CD4-positive, alpha-beta T cell treated with Interleukin-1 beta for 1 hour (primary cell): ENCODE data around the gene LIN9.
"Not testable (repeated sequence)": the region's sequence is repeated elsewhere in the genome, so short reads cannot be mapped to it uniquely, and the experiment has no call there.

ENCODE experiments used
- DNase-seq, 2 donors: peaks; one replicate each; pipeline ENCODE4 v3.0.0-alpha.2; 2020 to 2022

LIN9 gene

DNA sequence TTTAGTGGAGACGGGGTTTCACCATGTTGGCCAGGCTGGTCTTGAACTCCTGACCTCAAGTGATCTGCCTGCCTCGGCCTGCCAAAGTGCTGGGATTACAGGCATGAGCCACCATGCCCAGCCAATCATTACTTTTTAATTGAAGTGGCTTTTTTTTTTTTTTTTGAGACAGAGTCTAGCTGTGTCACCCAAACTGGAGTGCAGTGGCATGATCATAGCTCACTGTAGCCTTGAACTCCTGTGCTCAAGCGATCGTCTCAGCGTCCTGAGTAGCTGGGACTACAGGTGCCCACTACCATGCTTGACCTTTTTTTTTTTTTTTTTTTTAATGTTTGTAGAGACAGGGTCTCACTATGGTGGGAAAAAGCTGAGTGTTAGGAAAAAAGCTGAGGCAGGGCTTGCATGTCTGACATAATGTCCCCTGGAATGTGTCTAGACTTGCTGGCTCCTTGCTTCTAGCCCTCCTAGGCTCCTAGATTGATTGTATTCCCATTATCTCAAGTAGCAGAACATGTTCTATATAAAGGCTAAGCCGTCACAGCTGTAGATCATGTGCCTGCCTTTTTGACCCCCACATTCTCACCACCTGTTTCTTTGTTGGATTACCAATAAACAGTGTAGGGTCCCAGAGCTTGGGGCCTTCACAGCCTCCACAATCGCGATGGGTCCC, 36.6 kb downstream of the LIN9 start:
- not testable (repeated sequence) for DNase-seq

- DNase-seq: no peak
These were observed 40.4 kb downstream of the LIN9 start for GRCh38 chr1:226268421-226269124.

DNA sequence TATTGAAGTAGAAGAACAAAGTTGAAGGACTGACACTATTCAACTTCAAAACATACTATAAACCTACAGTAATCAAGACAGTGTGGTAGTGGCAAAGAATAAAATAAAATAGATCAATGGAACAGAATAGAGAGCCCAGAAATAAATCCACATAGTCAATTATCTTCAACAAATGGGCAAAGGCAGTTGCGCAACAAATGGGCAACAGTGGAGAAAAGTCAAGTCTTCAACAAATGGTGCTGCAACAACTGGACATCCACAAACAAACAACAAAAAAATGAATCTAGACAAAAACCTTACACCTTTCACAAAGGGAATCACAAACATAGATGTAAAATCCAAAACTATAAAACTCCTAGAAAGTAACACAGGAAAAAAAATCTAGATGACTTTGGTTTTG, 47.1 kb downstream of the LIN9 start:
- DNase-seq: no peak

GRCh38 chr1:226255380-226255779, 53.6 kb downstream of the LIN9 start:
- DNase-seq: no peak

DNA sequence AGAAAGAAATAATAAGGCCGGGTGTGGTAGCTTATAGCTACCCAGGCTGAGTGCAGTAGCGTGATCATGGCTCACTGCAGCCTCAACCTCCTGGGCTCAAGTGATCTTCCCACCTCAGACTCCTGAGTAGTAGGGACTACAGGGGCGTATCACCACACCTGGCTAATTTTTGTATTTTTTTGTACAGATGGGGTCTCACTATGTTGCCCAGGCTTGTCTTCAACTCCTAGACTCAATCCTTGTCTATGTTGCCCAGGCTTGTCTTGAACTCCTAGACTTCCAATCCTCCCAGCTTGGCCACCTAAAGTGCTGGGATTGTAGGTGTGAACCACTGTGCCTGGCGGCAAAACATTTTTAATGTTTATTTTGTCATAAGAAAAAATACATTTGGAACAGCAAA, 55.0 kb downstream of the LIN9 start:
- no peak for DNase-seq

- not testable (repeated sequence) for DNase-seq
These were observed 56.1 kb downstream of the LIN9 start for GRCh38 chr1:226252841-226253240.

- DNase-seq: no peak
These were observed 58.5 kb downstream of the LIN9 start for GRCh38 chr1:226250511-226250910.

DNA sequence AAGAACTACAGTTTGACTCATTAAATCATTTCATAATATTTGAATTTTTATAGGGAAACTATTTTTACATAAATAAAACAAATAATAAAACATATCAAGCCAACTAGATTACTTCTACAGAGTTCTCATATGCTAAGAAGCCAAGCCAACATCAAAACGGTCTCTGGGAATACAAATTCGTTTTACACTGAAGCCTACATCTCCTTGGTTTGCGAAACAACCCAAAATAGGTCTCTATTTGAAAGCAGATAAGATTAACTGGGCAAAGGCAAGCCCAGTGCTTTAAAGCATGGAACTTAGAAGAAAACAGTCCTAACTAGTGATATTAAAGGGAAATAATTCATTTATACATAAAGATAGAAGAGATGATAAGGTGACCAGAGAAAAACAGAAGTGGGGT, 60.2 kb downstream of the LIN9 start:
- DNase-seq: no peak

- DNase-seq: no peak
These were observed 60.9 kb downstream of the LIN9 start for GRCh38 chr1:226248091-226248490.

DNA sequence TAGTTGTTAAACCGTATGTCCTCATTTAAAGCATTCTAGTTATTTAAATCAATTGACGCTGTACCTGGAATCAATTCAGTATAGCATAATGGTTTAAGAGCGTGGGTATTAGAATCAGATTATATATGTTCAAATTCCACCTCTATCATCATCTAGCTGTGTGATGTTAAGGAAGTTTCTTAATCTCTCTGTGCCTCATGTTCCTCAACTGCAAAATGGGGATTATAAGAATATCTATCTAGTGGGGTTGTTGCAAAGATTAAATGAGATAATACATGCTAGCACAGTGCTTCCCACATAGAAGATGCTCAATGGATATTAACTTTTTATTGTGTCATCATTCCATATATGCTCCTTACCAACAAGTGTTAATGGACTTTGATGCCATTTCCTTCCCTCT, 69.5 kb downstream of the LIN9 start:
- DNase-seq: no peak

DNA sequence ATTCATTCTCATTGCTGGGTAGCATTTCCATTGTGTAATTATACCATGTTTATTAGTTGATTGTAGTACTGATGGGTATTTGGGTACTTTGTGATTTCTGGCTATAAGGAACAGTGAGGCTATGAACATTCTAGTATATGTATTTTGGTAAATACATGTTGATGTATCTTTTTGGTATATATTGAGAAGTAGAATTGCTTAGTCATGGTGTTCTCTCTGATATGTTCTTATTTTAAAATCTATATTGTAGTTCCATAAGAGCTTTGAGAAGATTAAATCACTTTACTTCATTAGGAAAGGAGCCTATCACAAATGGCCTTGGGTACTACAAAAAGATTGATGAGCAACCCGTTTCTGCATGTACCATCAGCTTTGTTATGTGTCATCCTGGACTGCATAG, 72.1 kb downstream of the LIN9 start:
- no peak for DNase-seq

DNA sequence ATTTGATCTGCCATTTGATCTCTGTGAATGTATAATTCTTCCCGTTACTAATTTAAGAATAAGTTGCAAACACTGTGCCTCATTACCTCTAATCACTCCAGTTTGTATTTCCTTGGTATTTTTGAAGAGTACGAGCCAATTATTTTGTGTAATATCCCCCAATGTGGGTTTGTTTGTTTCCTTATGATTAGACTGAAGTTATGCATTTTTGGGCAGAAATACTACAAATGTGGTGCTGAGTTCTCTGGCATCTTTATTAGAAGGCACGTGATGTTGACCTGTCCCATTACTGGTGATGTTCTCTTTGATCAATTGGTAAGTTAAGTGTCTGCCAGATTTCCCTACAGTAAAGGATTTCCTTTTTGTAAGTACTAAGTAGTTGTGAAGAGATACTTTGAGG, 75.2 kb downstream of the LIN9 start:
- no peak for DNase-seq

GRCh38 chr1:226233293-226233692, 75.7 kb downstream of the LIN9 start:
- DNase-seq: no peak

GRCh38 chr1:226226601-226227000, 82.4 kb downstream of the LIN9 start:
- no peak for DNase-seq

GRCh38 chr1:226223786-226224244, 85.1 kb downstream of the LIN9 start:
- DNase-seq: peak in 1 of 2 donors; percentile 20

DNA sequence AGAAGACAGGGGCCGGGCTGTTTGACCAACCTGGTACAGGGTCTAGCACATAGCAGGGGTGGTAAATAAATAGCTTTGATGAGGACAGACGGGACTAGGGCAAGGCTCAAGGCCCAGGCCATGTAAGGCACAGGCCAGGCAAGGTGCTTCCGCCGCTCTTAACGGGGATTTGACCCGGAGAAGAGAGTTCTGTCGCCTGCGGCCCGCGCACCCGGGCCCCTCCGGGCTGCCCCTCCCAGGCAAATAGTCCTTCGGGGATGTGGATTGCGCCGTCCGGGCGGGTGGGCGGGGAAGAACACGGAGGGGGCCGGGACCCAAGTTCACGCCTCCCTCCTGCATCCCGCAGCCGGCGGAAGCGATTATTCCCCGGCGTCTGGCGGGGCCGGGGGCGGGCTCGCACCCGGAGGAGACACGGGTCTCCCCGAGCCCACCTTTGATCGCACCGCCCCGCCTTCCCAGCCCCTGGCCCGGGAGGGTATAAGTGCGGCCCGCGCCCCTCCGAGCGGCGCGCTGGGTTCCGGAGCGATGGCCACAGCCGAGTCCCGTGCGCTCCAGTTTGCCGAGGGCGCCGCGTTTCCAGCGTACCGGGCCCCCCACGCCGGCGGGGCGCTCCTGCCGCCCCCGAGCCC, 85.7 kb downstream of the LIN9 start, which contains the start of gene MIXL1:
MIXL1 (plus strand) TSS at position 508 of the 629 bp plus-strand sequence; CDS start at position 526, 18 bp downstream.
- no peak for DNase-seq

DNA sequence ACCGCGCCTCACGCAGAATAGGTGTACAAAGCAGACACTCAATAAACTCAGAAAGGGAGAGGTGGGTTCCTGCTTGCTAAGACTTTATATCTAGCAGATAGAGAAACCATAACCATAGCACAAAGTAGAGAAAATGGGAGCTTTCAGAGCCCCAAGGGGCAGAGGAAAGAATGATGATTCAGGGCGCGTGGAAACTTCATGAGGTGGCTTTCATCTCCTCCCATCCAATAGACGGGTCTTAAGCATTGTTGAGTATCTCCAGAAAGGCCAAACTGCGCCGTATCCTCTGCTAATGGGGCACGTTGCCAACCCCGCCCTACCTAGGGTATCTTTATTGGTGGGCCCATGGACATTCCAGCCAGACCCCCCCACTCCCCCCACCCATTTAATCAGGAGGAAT, 86.3 kb downstream of the LIN9 start:
- DNase-seq: no peak

- DNase-seq: no peak
These were observed 88.3 kb downstream of the LIN9 start for GRCh38 chr1:226220473-226221189.

DNA sequence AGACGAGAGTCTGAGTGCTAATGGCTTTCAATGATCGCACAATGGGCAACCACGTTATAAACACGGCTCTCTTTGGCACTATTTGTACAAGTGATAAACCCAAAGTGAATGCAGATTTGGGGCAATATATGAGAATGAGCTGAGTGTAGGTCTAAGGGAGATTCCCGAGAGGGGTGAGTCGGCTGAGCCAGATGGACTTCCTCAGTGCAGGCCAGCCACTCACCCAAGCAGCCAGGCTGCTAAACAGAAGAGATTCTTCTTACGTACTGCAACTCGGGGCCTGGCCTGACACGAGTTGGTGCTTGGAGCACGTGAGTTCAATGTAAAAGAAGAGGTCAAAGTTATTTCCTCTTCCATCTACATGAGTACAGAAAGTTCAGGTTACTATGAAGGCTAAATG, 91.7 kb downstream of the LIN9 start:
- DNase-seq: no peak

DNA sequence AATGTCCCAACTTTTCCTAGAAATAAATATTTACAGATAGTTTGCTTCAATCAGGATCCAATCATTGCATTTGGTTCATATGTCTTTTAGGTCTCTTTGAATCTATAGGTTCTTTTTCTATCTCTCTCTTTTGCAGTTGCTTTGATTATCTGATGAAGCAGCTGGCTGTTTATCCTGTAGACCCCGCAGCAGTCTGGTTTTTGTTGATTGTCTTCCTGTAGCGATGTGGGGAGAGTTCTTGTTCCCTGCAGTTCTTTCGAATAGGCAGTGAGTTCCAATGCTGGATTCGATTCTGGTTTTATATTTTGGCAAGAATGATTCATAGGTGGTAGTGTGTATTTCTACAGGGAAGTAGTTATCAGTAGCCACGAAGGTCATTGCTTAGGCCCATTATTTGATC, 92.9 kb downstream of the LIN9 start:
- DNase-seq: no peak

DNA sequence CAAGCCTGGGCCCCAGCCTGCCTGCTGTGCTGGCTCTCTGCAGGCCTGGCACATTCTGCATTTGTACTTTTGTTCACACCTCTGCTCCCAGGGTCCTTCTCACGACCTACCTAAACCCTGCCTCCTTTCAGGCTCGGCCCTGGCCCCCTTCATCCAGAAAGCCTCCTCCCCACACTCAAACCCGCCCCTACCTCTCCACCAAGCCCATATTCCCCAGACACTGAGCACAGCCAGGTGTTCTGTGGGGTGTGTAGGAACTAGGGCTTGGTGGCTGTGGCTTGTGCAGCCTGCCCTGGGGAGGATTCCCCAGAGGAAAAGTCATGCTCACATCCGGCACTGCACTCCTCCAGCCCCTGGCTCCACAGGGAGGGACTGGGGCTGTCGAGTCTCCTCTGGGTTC, 93.7 kb downstream of the LIN9 start:
- DNase-seq: no peak

DNA sequence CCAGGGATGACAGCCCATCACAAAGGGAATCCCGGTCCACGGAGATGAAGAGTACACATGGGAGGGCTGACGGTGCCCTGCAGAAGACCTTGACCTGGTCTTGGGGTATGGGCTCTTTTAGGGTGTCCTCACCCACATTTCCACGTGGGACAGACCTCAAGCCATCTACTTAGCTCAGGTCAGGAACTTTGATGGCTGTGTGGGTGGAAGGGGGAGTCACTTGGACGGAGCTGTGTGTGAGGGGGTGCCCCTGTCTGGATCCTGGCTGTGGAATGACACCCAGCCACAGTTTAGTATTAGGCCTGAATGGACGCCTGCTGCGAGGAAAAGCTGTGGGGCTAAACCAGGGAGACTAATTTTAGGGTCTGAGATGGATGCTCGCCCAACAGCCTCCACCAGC, 96.4 kb downstream of the LIN9 start:
- DNase-seq: no peak

DNA sequence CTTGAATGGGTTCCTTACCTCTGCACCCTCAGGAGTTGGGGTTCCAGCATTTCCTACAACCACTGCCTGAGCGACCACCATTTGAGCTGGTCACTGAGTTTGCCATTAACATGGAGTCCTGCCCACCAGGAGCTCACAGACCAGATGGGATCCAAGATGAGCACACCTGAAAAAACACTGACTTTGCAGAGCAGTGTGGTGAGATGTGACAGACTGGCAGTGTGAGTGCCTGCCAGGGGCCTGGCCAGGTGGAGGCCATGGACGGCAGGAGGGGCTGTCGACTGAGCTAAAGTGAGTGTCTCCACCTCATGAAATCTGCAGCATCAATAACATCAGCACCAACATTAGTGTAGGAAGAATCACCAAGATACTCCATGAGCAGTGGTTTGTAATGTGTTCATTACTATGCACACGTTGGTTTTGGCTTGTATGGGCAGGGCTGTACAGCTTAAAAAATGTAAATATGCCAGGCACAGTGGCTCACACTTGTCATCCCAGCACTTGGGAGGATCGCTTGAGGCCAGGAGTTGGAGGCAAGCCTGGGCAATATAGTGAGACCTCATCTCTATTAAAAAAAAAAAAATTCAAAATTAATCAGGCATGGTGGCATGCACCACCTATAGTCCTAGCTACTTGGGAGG, 97.7 kb downstream of the LIN9 start:
- no peak for DNase-seq
